CD4-positive, alpha-beta T cell treated with Interleukin-4 for 1 hour (primary cell): Measurements from ENCODE around the gene RABIF.
"Not testable (repeated sequence)": the region's sequence is repeated elsewhere in the genome, so short reads cannot be mapped to it uniquely, and the experiment has no call there.

Source experiments
- DNase-seq, 2 donors: peaks; one replicate each; pipeline ENCODE4 v3.0.0-alpha.2; 2020 to 2022

Gene RABIF

DNA sequence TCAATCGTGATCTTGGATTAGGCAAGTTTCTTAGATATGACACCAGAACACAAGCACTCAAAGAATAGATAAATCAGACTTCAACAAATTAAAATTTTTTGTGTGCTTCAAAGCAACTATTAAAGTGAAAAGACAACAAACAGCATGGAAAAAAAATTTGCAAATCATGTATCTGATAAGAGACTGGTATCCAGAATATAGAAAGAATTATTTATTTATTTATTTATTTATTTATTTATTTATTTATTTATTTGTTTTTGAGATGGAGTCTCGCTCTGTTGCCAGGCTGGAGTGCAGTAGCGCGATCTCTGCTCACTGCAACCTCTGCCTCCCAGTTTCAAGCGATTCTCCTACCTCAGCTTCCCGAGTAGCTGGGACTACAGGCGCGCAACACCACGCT is 59.7 kb downstream of the RABIF start:
- DNase-seq = not testable (repeated sequence)
